ENCODE results near the gene PDCD2L. TPM values are rescaled to one million over a fixed set of nuclear protein-coding genes. Genes with fewer than 3 reads are reported as not detected.
"Not testable (repeated sequence)": the region's sequence is repeated elsewhere in the genome, so short reads cannot be mapped to it uniquely, and the experiment has no call there.

Gene PDCD2L
- polyA plus RNA-seq, 1 donor from 2014 or later: 47.5 TPM

GRCh38 chr19:34397853-34398252, 6.3 kb upstream of the PDCD2L start:
- no peaks in the 10 kb centered on the region for H3K36me3 ChIP-seq (ENCODE audit: insufficient read depth, low read length)
- no peak for TF ChIP-seq MXI1 (conservative IDR thresholded peaks at IDR 0.05; ENCODE audit: poor library complexity, severe bottlenecking)
- no peak for TF ChIP-seq RAD21 (conservative IDR thresholded peaks at IDR 0.05)
- TF ChIP-seq EZH2 (IDR thresholded peaks at IDR 0.05; ENCODE audit: borderline replicate concordance, insufficient read depth, low read length, poor library complexity, severe bottlenecking): no peak
- TF ChIP-seq TAF1 (IDR thresholded peaks at IDR 0.05; ENCODE audit: low read depth): no peak
- TF ChIP-seq CTCF (IDR thresholded peaks at IDR 0.05; ENCODE audit: poor library complexity, severe bottlenecking): no peak
- no peak for TF ChIP-seq REST (IDR thresholded peaks at IDR 0.05; ENCODE audit: borderline replicate concordance)
- TF ChIP-seq EP300 (conservative IDR thresholded peaks at IDR 0.05; ENCODE audit: poor library complexity, severe bottlenecking): no peak
- no peak for TF ChIP-seq POLR2AphosphoS5 (IDR thresholded peaks at IDR 0.05)
- TF ChIP-seq SMC3 (conservative IDR thresholded peaks at IDR 0.05; ENCODE audit: poor library complexity): no peak
- H3F3A ChIP-seq (ENCODE audit: insufficient read depth, low read length, poor library complexity, severe bottlenecking): no peaks in the 10 kb centered on the region
- no peaks in the 10 kb centered on the region for H3K9me3 ChIP-seq (ENCODE audit: low read length)
- H3K27ac ChIP-seq (ENCODE audit: low read length): no peak overlapping the region
- H4K20me1 ChIP-seq (ENCODE audit: insufficient read depth): no peaks in the 10 kb centered on the region
- H3K4me2 ChIP-seq (ENCODE audit: low read length): no peak overlapping the region
- H3K9me2 ChIP-seq (ENCODE audit: insufficient read depth, low read length): no peaks in the 10 kb centered on the region
- H2AFZ ChIP-seq (ENCODE audit: low read depth, low read length): no peak overlapping the region
- no peak overlapping the region for H3K9ac ChIP-seq (ENCODE audit: low read length)
- H3K79me2 ChIP-seq (replicated peaks; ENCODE audit: insufficient read depth, low read length): no peaks in the 10 kb centered on the region
- no peak overlapping the region for H3K4me3 ChIP-seq (ENCODE audit: low read length)
- H3K27me3 ChIP-seq (ENCODE audit: insufficient read depth, low read depth, low read length): no peaks in the 10 kb centered on the region

- Histone ChIP-seq H3K9ac (ENCODE audit: low read length) (no peak overlapping the region), H3K27me3 (ENCODE audit: insufficient read depth, low read depth, low read length) (no peaks in the 10 kb centered on the region), H3F3A (ENCODE audit: insufficient read depth, low read length, poor library complexity, severe bottlenecking) (no peaks in the 10 kb centered on the region), H3K9me3 (ENCODE audit: low read length) (no peaks in the 10 kb centered on the region), H3K9me2 (ENCODE audit: insufficient read depth, low read length) (no peaks in the 10 kb centered on the region), H3K79me2 (replicated peaks; ENCODE audit: insufficient read depth, low read length) (peaks cover 4% of the 10 kb centered on the region), H3K36me3 (ENCODE audit: insufficient read depth, low read length) (no peaks in the 10 kb centered on the region), H3K4me3 (ENCODE audit: low read length) (no peak overlapping the region), H4K20me1 (ENCODE audit: insufficient read depth) (no peaks in the 10 kb centered on the region), H3K27ac (ENCODE audit: low read length) (no peak overlapping the region), H3K4me2 (ENCODE audit: low read length) (no peak overlapping the region), H2AFZ (ENCODE audit: low read depth, low read length) (no peak overlapping the region)
- TF ChIP-seq SMC3 (conservative IDR thresholded peaks at IDR 0.05; ENCODE audit: poor library complexity): no peak
- no peak for TF ChIP-seq REST (IDR thresholded peaks at IDR 0.05; ENCODE audit: borderline replicate concordance)
- no peak for TF ChIP-seq POLR2AphosphoS5 (IDR thresholded peaks at IDR 0.05)
- no peak for TF ChIP-seq RAD21 (conservative IDR thresholded peaks at IDR 0.05)
Measured at GRCh38 chr19:34399886-34400285, 4.3 kb upstream of the PDCD2L start.

GRCh38 chr19:34400844-34401243, 3.4 kb upstream of the PDCD2L start:
- H3K9ac ChIP-seq (ENCODE audit: low read length); H2AFZ ChIP-seq (ENCODE audit: low read depth, low read length); H3K27me3 ChIP-seq (ENCODE audit: insufficient read depth, low read depth, low read length); H3K79me2 ChIP-seq (replicated peaks; ENCODE audit: insufficient read depth, low read length); H3K27ac ChIP-seq (ENCODE audit: low read length); H3K36me3 ChIP-seq (ENCODE audit: insufficient read depth, low read length); H3F3A ChIP-seq (ENCODE audit: insufficient read depth, low read length, poor library complexity, severe bottlenecking); H3K4me3 ChIP-seq (ENCODE audit: low read length); H4K20me1 ChIP-seq (ENCODE audit: insufficient read depth); H3K9me2 ChIP-seq (ENCODE audit: insufficient read depth, low read length); H3K9me3 ChIP-seq (ENCODE audit: low read length); H3K4me2 ChIP-seq (ENCODE audit: low read length): not testable (repeated sequence)
